ENCODE results near the gene TBC1D22A.

DNA sequence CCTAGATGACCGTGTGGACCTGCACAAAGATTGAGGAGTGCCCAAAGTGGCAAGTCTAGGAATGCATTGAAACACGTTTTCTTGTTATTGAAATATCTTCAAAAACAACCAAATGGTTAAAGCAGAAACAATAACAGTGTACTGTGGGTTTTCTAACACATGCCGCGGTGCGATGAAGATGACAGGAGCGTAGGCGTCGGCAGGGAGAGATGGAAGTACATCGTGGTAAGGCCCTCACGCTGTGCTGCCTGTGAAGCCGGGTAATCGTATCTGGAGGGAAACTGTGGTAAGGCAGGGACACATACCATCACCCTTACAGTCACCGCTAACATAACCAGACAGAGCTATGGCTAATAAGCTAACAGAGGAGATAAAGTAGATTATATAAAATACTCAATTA lies 261.4 kb downstream of the TBC1D22A start:
- TF ChIP-seq, protein P1, sequence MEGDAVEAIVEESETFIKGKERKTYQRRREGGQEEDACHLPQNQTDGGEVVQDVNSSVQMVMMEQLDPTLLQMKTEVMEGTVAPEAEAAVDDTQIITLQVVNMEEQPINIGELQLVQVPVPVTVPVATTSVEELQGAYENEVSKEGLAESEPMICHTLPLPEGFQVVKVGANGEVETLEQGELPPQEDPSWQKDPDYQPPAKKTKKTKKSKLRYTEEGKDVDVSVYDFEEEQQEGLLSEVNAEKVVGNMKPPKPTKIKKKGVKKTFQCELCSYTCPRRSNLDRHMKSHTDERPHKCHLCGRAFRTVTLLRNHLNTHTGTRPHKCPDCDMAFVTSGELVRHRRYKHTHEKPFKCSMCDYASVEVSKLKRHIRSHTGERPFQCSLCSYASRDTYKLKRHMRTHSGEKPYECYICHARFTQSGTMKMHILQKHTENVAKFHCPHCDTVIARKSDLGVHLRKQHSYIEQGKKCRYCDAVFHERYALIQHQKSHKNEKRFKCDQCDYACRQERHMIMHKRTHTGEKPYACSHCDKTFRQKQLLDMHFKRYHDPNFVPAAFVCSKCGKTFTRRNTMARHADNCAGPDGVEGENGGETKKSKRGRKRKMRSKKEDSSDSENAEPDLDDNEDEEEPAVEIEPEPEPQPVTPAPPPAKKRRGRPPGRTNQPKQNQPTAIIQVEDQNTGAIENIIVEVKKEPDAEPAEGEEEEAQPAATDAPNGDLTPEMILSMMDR (IDR thresholded peaks at IDR 0.05) = no peak
- no peak for TF ChIP-seq POLR2A (IDR thresholded peaks at IDR 0.05)
